ENCODE data around the gene SEC22C. TPM values are rescaled to one million over a fixed set of nuclear protein-coding genes. Genes with fewer than 3 reads are reported as not detected.

Gene SEC22C
- total and polyA plus RNA-seq, 2 of the 13 experiments (the other 11 are each of a cell fraction or from before 2014, with no cell fraction given) = 20.0 to 40.0 TPM

- TF ChIP-seq GPBP1L1 (CRISPR knock-in tag; IDR thresholded peaks at IDR 0.05) (no peak), ZNF597 (CRISPR knock-in tag; IDR thresholded peaks at IDR 0.05) (no peak), ZNF607 (CRISPR knock-in tag; IDR thresholded peaks at IDR 0.05; ENCODE audit: borderline replicate concordance) (no peak), KIAA2018 (CRISPR knock-in tag; IDR thresholded peaks at IDR 0.05; ENCODE audit: borderline replicate concordance) (no peak), ELF4 (CRISPR knock-in tag; IDR thresholded peaks at IDR 0.05; ENCODE audit: borderline replicate concordance) (no peak), PRPF4 (IDR thresholded peaks at IDR 0.05; ENCODE audit: low read depth, low read length, poor library complexity, severe bottlenecking) (no peak)
Observed at GRCh38 chr3:42503957-42504333, 77.8 kb downstream of the SEC22C start (continued).

Measured in HepG2 (cell line).